A673 (cell line): Measurements from ENCODE around the gene OR2AG2. TPM values are rescaled to one million over a fixed set of nuclear protein-coding genes. Genes with fewer than 3 reads are reported as not detected.

ENCODE experiments used
- BruUV-seq: library from RNA; stranded (reverse); fragments of 400-500 nt; replicated peaks from 2 replicates; lab custom pipeline; 2021; lab: Mats Ljungman, UMichigan
- CTCF ChIA-PET: fragments of 300-600 bp; sonication (Branson Sonifier 250); formaldehyde crosslinking; loops from one replicate; lab custom pipeline; 2022; ENCODE audit warnings: antibody characterized with exemption; lab: Charles Lee
- POLR2A ChIA-PET: fragments of 300-600 bp; sonication (Branson Sonifier 250); formaldehyde crosslinking; loops from one replicate; lab custom pipeline; 2022; ENCODE audit warnings: antibody characterized with exemption; ENCODE audit not compliant: low non-redundant PET; lab: Charles Lee
- DNase-seq: peaks from one replicate; pipeline ENCODE4 v3.0.0-alpha.2; 2015; ENCODE audit warnings: low spot score
- H3K27ac ChIP-seq: fragments of 200-600 bp; sonication (generic); 2 replicates; pipeline ENCODE4 v1.5.1; 2016; ENCODE audit warnings: mixed run types, low read depth, mild to moderate bottlenecking, mixed read lengths, antibody characterized with exemption, low read length; ENCODE audit not compliant: poor library complexity, severe bottlenecking
- H3K27me3 ChIP-seq: fragments of 200-600 bp; sonication (generic); replicated peaks from 2 replicates; pipeline ENCODE4 v1.6.1; 2017; ENCODE audit warnings: mixed run types, low read depth, mild to moderate bottlenecking, mixed read lengths, antibody characterized with exemption, low read length; ENCODE audit not compliant: insufficient read depth, poor library complexity
- H3K36me3 ChIP-seq: fragments of 200-600 bp; sonication (generic); 2 replicates; pipeline ENCODE4 v1.6.1; 2016; ENCODE audit warnings: mixed run types, mild to moderate bottlenecking, mixed read lengths, antibody characterized with exemption, low read length; ENCODE audit not compliant: insufficient read depth, poor library complexity, severe bottlenecking
- H3K4me1 ChIP-seq: fragments of 200-600 bp; sonication (generic); 2 replicates; pipeline ENCODE4 v1.6.1; 2017; ENCODE audit warnings: mixed run types, mild to moderate bottlenecking, mixed read lengths, antibody characterized with exemption, low read length; ENCODE audit not compliant: insufficient read depth, poor library complexity, severe bottlenecking
- H3K4me3 ChIP-seq: fragments of 200-600 bp; sonication (generic); 2 replicates; pipeline ENCODE4 v1.5.1; 2016; ENCODE audit warnings: low read depth, mixed run types, mild to moderate bottlenecking, mixed read lengths, low read length; ENCODE audit not compliant: poor library complexity, severe bottlenecking
- H3K9me3 ChIP-seq: fragments of 200-600 bp; sonication (generic); 2 replicates; pipeline ENCODE4 v1.6.1; 2016; ENCODE audit warnings: mixed run types, low read depth, mild to moderate bottlenecking, mixed read lengths, antibody characterized with exemption, low read length; ENCODE audit not compliant: poor library complexity, severe bottlenecking
- CTCF ChIP-seq: fragments of 300-800, 200-600 bp; sonication (generic); conservative IDR thresholded peaks from 2 replicates; pipeline ENCODE4 v1.5.1; 2017; ENCODE audit warnings: low read depth, mild to moderate bottlenecking, antibody characterized with exemption, low read length, moderate library complexity, mixed read lengths
- EZH2 ChIP-seq: fragments of 200-600 bp; sonication (generic); IDR thresholded peaks from 2 replicates; pipeline ENCODE4 v1.6.1; 2017; ENCODE audit warnings: borderline replicate concordance, low read depth, mild to moderate bottlenecking, mixed read lengths, antibody characterized with exemption, low read length; ENCODE audit not compliant: poor library complexity, severe bottlenecking
- intact Hi-C: fragments of 100-400 bp; cut with micrococcal nuclease; formaldehyde crosslinking; loops from one replicate; pipeline ENCODE4 v1.10.0; 2022; ENCODE audit not compliant: unreplicated experiment
- total RNA-seq: library from RNA; stranded (reverse); gene quantifications from 2 replicates; pipeline ENCODE4 v1.2.3, GENCODE V29; 2021

The OR2AG2 gene
- total RNA-seq, 1 experiment from 2014 or later = not detected

DNA sequence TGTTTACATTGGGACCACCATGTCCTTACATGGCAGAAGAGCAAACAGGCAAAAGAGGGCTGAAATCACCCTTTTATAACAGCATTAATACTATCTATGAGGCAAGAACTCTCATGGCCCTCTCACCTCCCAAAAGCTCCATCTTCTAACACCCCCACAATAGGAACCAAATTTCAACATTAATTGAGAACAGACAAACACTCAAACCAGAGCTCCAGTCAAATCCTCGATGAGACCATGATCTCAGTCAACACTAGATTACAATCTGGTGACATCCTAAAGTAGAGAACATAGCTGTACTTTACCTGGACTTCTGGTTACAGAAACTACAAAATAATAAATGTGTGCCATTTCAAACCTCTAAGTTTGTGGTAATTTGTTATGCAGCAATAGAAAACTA is 25.1 kb downstream of the OR2AG2 start:
- no peak for TF ChIP-seq CTCF
- no peak for TF ChIP-seq EZH2
- ChIA-PET POLR2A (no interaction called here), CTCF (no interaction called here)
- intact Hi-C loops = no loop called here
- no TSS peak for BruUV-seq
- Histone ChIP-seq H3K27me3 (peaks cover 19% of the 10 kb centered on the region), H3K36me3 (no peaks in the 10 kb centered on the region), H3K27ac (no peak overlapping the region), H3K4me3 (no peak overlapping the region), H3K4me1 (no peaks in the 10 kb centered on the region), H3K9me3 (no peaks in the 10 kb centered on the region)
- DNase-seq = no peak

GRCh38 chr11:6746086-6746618 is 25.6 kb downstream of the OR2AG2 start:
- no peak overlapping the region for H3K4me3 ChIP-seq
- POLR2A ChIA-PET = no interaction called here
- no peak for TF ChIP-seq CTCF
- H3K27ac ChIP-seq = no peak overlapping the region
- no peaks in the 10 kb centered on the region for H3K36me3 ChIP-seq
- H3K27me3 ChIP-seq = peaks cover 19% of the 10 kb centered on the region
- intact Hi-C loops = no loop called here
- CTCF ChIA-PET = no interaction called here
- no peak for DNase-seq
- no peaks in the 10 kb centered on the region for H3K4me1 ChIP-seq
- no peaks in the 10 kb centered on the region for H3K9me3 ChIP-seq
- BruUV-seq = no TSS peak

- TF ChIP-seq EZH2 = no peak
- no TSS peak for BruUV-seq
- ChIA-PET CTCF (no interaction called here), POLR2A (no interaction called here)
- Histone ChIP-seq H3K27ac (no peak overlapping the region), H3K4me3 (no peak overlapping the region), H3K36me3 (no peaks in the 10 kb centered on the region), H3K9me3 (no peaks in the 10 kb centered on the region), H3K4me1 (no peaks in the 10 kb centered on the region), H3K27me3 (peaks cover 19% of the 10 kb centered on the region)
- intact Hi-C loops = no loop called here
- DNase-seq = no peak
Measured at GRCh38 chr11:6745465-6746015, 26.2 kb downstream of the OR2AG2 start.

GRCh38 chr11:6745018-6745417 is 26.8 kb downstream of the OR2AG2 start:
- no peak for DNase-seq
- Histone ChIP-seq H3K36me3 (no peaks in the 10 kb centered on the region), H3K27me3 (peaks cover 19% of the 10 kb centered on the region), H3K4me3 (no peak overlapping the region), H3K9me3 (no peaks in the 10 kb centered on the region), H3K27ac (no peak overlapping the region), H3K4me1 (no peaks in the 10 kb centered on the region)
- BruUV-seq = no TSS peak
- intact Hi-C loops = no loop called here
- TF ChIP-seq EZH2 = no peak
- TF ChIP-seq CTCF = no peak
- ChIA-PET CTCF (no interaction called here), POLR2A (no interaction called here)
